ENCODE data around the gene STEAP3.

STEAP3 gene

GRCh38 chr2:119292226-119292625 lies 68.6 kb downstream of the STEAP3 start:
- H2AFZ ChIP-seq (ENCODE audit: low read length): peak overlapping the region; percentile 37
- peak overlapping the region; percentile 58 for H3K4me2 ChIP-seq (ENCODE audit: low read depth, low read length)
- H4K20me1 ChIP-seq (ENCODE audit: insufficient read depth, low read length): no peaks in the 10 kb centered on the region
- peak overlapping the region; percentile 72 for H3K27ac ChIP-seq (ENCODE audit: low read length)
- H3K4me1 ChIP-seq (ENCODE audit: low read length): peaks cover 16% of the 10 kb centered on the region
- H3K9me3 ChIP-seq (replicated peaks; ENCODE audit: insufficient read depth, low read length): no peaks in the 10 kb centered on the region
- peak overlapping the region; percentile 48 for H3K4me3 ChIP-seq (ENCODE audit: low read length)
- no peak for TF ChIP-seq EZH2phosphoT487 (IDR thresholded peaks at IDR 0.05; ENCODE audit: low read length)
- TF ChIP-seq EZH2 (optimal IDR thresholded peaks at IDR 0.05; ENCODE audit: low read depth, low read length): no peak
- TF ChIP-seq, protein P1, sequence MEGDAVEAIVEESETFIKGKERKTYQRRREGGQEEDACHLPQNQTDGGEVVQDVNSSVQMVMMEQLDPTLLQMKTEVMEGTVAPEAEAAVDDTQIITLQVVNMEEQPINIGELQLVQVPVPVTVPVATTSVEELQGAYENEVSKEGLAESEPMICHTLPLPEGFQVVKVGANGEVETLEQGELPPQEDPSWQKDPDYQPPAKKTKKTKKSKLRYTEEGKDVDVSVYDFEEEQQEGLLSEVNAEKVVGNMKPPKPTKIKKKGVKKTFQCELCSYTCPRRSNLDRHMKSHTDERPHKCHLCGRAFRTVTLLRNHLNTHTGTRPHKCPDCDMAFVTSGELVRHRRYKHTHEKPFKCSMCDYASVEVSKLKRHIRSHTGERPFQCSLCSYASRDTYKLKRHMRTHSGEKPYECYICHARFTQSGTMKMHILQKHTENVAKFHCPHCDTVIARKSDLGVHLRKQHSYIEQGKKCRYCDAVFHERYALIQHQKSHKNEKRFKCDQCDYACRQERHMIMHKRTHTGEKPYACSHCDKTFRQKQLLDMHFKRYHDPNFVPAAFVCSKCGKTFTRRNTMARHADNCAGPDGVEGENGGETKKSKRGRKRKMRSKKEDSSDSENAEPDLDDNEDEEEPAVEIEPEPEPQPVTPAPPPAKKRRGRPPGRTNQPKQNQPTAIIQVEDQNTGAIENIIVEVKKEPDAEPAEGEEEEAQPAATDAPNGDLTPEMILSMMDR (IDR thresholded peaks at IDR 0.05; ENCODE audit: low read length): peak; percentile 58
- H3F3A ChIP-seq (ENCODE audit: insufficient read depth, low read length): peaks cover 11% of the 10 kb centered on the region; the same call in 1 of the 2 replicates
- DNase-seq: peak; percentile 87
- H3K79me2 ChIP-seq (ENCODE audit: low read length): no peaks in the 10 kb centered on the region
- H3K27me3 ChIP-seq (replicated peaks; ENCODE audit: insufficient read depth, low read length): no peaks in the 10 kb centered on the region
- no peaks in the 10 kb centered on the region for H3K36me3 ChIP-seq (replicated peaks; ENCODE audit: insufficient read depth, low read length)
- H3K9ac ChIP-seq (ENCODE audit: low read length): peak overlapping the region; percentile 21; the same call in 1 of the 2 replicates
- no peaks in the 10 kb centered on the region for H3K9me2 ChIP-seq (replicated peaks; ENCODE audit: insufficient read depth, low read length)

DNA sequence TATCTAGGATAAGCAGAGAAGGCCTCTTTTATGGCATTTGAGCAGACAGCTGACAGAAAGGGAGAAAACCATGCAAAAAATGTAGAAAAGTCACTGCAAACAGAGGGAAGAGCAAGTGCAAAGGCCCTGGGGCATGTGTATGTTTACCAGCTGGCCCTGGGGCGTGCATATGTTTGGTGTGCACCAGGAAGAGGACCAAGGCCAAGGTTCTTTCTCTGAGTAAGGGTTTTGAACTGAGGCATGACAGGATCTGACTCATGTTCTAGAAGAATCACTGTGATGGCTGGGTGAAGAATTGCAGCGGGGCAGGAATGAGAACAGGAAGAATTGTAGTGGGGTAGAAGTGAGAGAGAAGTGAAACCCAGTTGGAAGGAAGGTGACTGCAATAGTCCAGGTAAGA lies 69.6 kb downstream of the STEAP3 start:
- Histone ChIP-seq H3K4me2 (ENCODE audit: low read depth, low read length) (peak overlapping the region; percentile 58; the same call in 1 of the 2 replicates), H3F3A (ENCODE audit: insufficient read depth, low read length) (peaks cover 11% of the 10 kb centered on the region; the same call in 1 of the 2 replicates), H3K36me3 (replicated peaks; ENCODE audit: insufficient read depth, low read length) (no peaks in the 10 kb centered on the region), H3K79me2 (ENCODE audit: low read length) (no peaks in the 10 kb centered on the region), H3K9me3 (replicated peaks; ENCODE audit: insufficient read depth, low read length) (no peaks in the 10 kb centered on the region), H4K20me1 (ENCODE audit: insufficient read depth, low read length) (no peaks in the 10 kb centered on the region), H3K4me1 (ENCODE audit: low read length) (peaks cover 16% of the 10 kb centered on the region), H3K27me3 (replicated peaks; ENCODE audit: insufficient read depth, low read length) (no peaks in the 10 kb centered on the region), H3K27ac (ENCODE audit: low read length) (peak overlapping the region; percentile 72; the same call in 1 of the 2 replicates), H3K4me3 (ENCODE audit: low read length) (peak overlapping the region; percentile 48; the same call in 1 of the 2 replicates), H3K9me2 (replicated peaks; ENCODE audit: insufficient read depth, low read length) (no peaks in the 10 kb centered on the region), H2AFZ (ENCODE audit: low read length) (no peak overlapping the region), H3K9ac (ENCODE audit: low read length) (no peak overlapping the region; the same call in 1 of the 2 replicates)
- DNase-seq: no peak
- no peak for TF ChIP-seq EZH2 (optimal IDR thresholded peaks at IDR 0.05; ENCODE audit: low read depth, low read length)
- no peak for TF ChIP-seq EZH2phosphoT487 (IDR thresholded peaks at IDR 0.05; ENCODE audit: low read length)
- TF ChIP-seq, protein P1 (IDR thresholded peaks at IDR 0.05; ENCODE audit: low read length): no peak

- H3K4me3 ChIP-seq (ENCODE audit: low read length): no peak overlapping the region
- H3K27ac ChIP-seq (ENCODE audit: low read length): no peak overlapping the region
- H3K36me3 ChIP-seq (replicated peaks; ENCODE audit: insufficient read depth, low read length): no peaks in the 10 kb centered on the region
- H3K9me3 ChIP-seq (replicated peaks; ENCODE audit: insufficient read depth, low read length): no peaks in the 10 kb centered on the region
- no peaks in the 10 kb centered on the region for H3K9me2 ChIP-seq (replicated peaks; ENCODE audit: insufficient read depth, low read length)
- no peak overlapping the region for H3K9ac ChIP-seq (ENCODE audit: low read length)
- H2AFZ ChIP-seq (ENCODE audit: low read length): no peak overlapping the region
- H3K4me2 ChIP-seq (ENCODE audit: low read depth, low read length): no peak overlapping the region
- no peak for DNase-seq
- no peaks in the 10 kb centered on the region for H3K79me2 ChIP-seq (ENCODE audit: low read length)
- H4K20me1 ChIP-seq (ENCODE audit: insufficient read depth, low read length): no peaks in the 10 kb centered on the region
- TF ChIP-seq, protein P1 (IDR thresholded peaks at IDR 0.05; ENCODE audit: low read length): no peak
- TF ChIP-seq EZH2phosphoT487 (IDR thresholded peaks at IDR 0.05; ENCODE audit: low read length): no peak
- TF ChIP-seq EZH2 (optimal IDR thresholded peaks at IDR 0.05; ENCODE audit: low read depth, low read length): no peak
- peaks cover 11% of the 10 kb centered on the region; the same call in 1 of the 2 replicates for H3F3A ChIP-seq (ENCODE audit: insufficient read depth, low read length)
- peaks cover 16% of the 10 kb centered on the region for H3K4me1 ChIP-seq (ENCODE audit: low read length)
- H3K27me3 ChIP-seq (replicated peaks; ENCODE audit: insufficient read depth, low read length): no peaks in the 10 kb centered on the region
Measured at GRCh38 chr2:119293900-119294299, 70.3 kb downstream of the STEAP3 start.
